Natural killer cell (primary cell): Measurements from ENCODE around the gene GALNT11. TPM values are rescaled to one million over a fixed set of nuclear protein-coding genes. Genes with fewer than 3 reads are reported as not detected.
A peak's percentile ranks its signal among the peaks of the same experiment; 100 is the strongest.

Source experiments
- ATAC-seq, 3 donors: fragments of 150-1000 bp in 2 of 3; fragments of 200-7000 bp in 1 of 3; cut with Tn5 transposase; 1 replicate in 1 of 3; 2 replicates in 2 of 3; pipeline ENCODE4 v1.10.0; 2021; ENCODE audit warnings: mild to moderate bottlenecking in 2 of 3, moderate library complexity in 2 of 3
- DNase-seq, 2 donors: peaks; one replicate each; pipeline versions ENCODE4 v3.0.0 to v3.0.0-alpha.2; 2013 to 2021; ENCODE audit warnings: mixed read lengths in 1 of 2
- H3K27ac ChIP-seq: one replicate; pipeline ENCODE4 v1.5.1; 2013; ENCODE audit warnings: mild to moderate bottlenecking, low read length
- H3K27me3 ChIP-seq: one replicate; pipeline ENCODE4 v1.6.1; 2013; ENCODE audit warnings: low read length; ENCODE audit not compliant: control insufficient read depth, insufficient read depth
- H3K36me3 ChIP-seq: one replicate; pipeline ENCODE4 v1.6.1; 2013; ENCODE audit warnings: low read length; ENCODE audit not compliant: control insufficient read depth, insufficient read depth
- H3K4me1 ChIP-seq: one replicate; pipeline ENCODE4 v1.6.1; 2013; ENCODE audit warnings: low read length; ENCODE audit not compliant: control insufficient read depth, insufficient read depth
- H3K4me3 ChIP-seq: one replicate; pipeline ENCODE4 v1.5.1; 2013; ENCODE audit warnings: low read length
- H3K9me3 ChIP-seq: one replicate; pipeline ENCODE4 v1.6.1; 2013; ENCODE audit warnings: low read length; ENCODE audit not compliant: control insufficient read depth, insufficient read depth
- H3K27ac Mint-ChIP-seq, 2 donors: one replicate each; pipeline ENCODE4 v1.8.0; 2022; ENCODE audit warnings: mild to moderate bottlenecking in 2 of 2, mixed read lengths in 2 of 2, moderate library complexity in 1 of 2
- H3K27me3 Mint-ChIP-seq, 2 donors: one replicate each; pipeline ENCODE4 v1.8.0; 2022; ENCODE audit warnings: low read depth in 2 of 2, mixed read lengths in 2 of 2
- H3K36me3 Mint-ChIP-seq: one replicate; pipeline ENCODE4 v1.8.0; 2022; ENCODE audit warnings: mixed read lengths
- H3K4me1 Mint-ChIP-seq, 2 donors: one replicate each; pipeline ENCODE4 v1.8.0; 2022; ENCODE audit warnings: mixed read lengths in 2 of 2
- H3K4me3 Mint-ChIP-seq: one replicate; pipeline ENCODE4 v1.8.0; 2022; ENCODE audit warnings: mild to moderate bottlenecking, moderate library complexity, mixed read lengths
- H3K9me3 Mint-ChIP-seq, 2 donors: one replicate each; pipeline ENCODE4 v1.8.0; 2022; ENCODE audit warnings: mixed read lengths in 2 of 2
- WGBS: methylation state at CpG from one replicate; pipeline ENCODE4 v1.1.7; 2013; ENCODE audit warnings: missing lambda C conversion rate; ENCODE audit not compliant: insufficient coverage; 5-methylcytosine and 5-hydroxymethylcytosine counted together
- intact Hi-C: fragments of 100-400 bp; cut with micrococcal nuclease; formaldehyde crosslinking; loops from one replicate; pipeline ENCODE4 v1.14.2; 2022
- total RNA-seq, 4 donors: library from RNA; stranded (reverse); fragments of 120-200 nt in 1 of 4; gene quantifications; one replicate each; pipeline versions ENCODE4 v1.2.3 to v1.2.4, GENCODE V29; 2013 to 2022
- TF ChIP-seq, protein P1 (sequence below): fragments of 200-600 bp; IDR thresholded peaks from one replicate; pipeline ENCODE4 v1.8.0; 2022; ENCODE audit warnings: antibody characterized with exemption

The GALNT11 gene
- 10 to 100 TPM; 31.7 to 50.2 (median 44.0) TPM for total RNA-seq
- 61.5 TPM for total RNA-seq (2013)

DNA sequence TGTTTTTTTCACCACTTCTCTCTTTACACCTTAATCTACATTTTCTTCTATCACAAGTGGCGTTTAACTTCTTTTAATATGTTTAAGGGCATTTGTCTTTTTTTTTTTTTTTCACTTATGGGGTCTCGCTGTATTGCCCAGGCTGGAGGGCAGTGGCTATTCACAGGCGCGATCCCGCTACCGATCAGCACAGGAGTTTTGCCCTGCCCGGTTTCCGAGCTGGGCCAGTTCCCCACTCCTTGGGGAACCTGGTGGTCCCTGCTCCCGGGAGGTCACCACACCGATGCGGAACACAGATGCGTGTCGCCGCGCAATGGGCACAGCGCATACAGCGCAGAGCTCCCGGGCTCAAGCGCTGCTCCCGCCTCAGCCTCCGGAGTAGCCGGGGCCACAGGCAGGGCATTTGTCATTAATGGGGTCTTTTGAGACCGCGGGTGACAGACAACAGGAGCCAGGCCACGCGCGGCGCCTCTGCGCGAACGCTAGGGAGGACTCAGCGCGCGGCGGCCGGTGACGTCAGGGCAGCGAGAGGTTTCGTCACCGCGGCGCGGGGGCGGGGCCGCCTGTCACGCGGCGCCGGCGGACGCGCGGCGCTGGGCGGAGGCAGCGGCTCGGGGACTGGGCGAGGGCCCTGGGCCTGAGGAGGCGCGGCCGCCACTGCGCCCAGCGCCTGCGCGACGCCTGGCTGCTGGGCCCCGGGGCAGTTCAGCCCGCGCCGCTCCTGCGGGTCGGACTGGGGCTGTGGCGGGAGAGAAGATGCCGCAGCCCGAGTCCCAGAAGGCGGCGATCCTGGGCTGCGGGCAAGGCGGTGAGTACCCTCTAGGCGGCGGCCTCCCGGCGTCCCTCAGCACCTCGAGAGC lies at the start of gene GALNT11:
TSS of gene GALNT11 (plus strand) at position 598 of the 860 bp plus-strand sequence. CDS start 68,554 bp downstream, outside the sequence.
- Mint-ChIP-seq H3K27ac (peak within 1 kb of the TSS; percentile 96 to 98), H3K9me3 (no peaks in the 10 kb centered on the region), H3K36me3 (no peaks in the 10 kb centered on the region), H3K4me1 (peaks cover 33 to 45% of the 10 kb centered on the region in 2 donors), H3K27me3 (peaks cover 3 to 4% of the 10 kb centered on the region in 2 donors), H3K4me3 (peak within 1 kb of the TSS; percentile 88)
- DNase-seq (peak; percentile 95), ATAC-seq (peak; percentile 88 to 97 (median 90))
- peaks cover 42% of the 10 kb centered on the region for H3K4me1 ChIP-seq
- TF ChIP-seq, protein P1, sequence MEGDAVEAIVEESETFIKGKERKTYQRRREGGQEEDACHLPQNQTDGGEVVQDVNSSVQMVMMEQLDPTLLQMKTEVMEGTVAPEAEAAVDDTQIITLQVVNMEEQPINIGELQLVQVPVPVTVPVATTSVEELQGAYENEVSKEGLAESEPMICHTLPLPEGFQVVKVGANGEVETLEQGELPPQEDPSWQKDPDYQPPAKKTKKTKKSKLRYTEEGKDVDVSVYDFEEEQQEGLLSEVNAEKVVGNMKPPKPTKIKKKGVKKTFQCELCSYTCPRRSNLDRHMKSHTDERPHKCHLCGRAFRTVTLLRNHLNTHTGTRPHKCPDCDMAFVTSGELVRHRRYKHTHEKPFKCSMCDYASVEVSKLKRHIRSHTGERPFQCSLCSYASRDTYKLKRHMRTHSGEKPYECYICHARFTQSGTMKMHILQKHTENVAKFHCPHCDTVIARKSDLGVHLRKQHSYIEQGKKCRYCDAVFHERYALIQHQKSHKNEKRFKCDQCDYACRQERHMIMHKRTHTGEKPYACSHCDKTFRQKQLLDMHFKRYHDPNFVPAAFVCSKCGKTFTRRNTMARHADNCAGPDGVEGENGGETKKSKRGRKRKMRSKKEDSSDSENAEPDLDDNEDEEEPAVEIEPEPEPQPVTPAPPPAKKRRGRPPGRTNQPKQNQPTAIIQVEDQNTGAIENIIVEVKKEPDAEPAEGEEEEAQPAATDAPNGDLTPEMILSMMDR, result no peak
- 4% methylated on average over 83 of the region's 84 CpGs for WGBS
- intact Hi-C loops, result loop anchor here (5.0 to 10.0 kb wide), 2 partner anchors 151 to 508 kb away; partner anchors contain the start of genes PRKAG2 and RHEB
- peak within 1 kb of the TSS; percentile 88 for H3K4me3 ChIP-seq
- no peaks in the 10 kb centered on the region for H3K9me3 ChIP-seq
- H3K27me3 ChIP-seq, result no peaks in the 10 kb centered on the region
- no peaks in the 10 kb centered on the region for H3K36me3 ChIP-seq
- peak within 1 kb of the TSS; percentile 93 for H3K27ac ChIP-seq

DNA sequence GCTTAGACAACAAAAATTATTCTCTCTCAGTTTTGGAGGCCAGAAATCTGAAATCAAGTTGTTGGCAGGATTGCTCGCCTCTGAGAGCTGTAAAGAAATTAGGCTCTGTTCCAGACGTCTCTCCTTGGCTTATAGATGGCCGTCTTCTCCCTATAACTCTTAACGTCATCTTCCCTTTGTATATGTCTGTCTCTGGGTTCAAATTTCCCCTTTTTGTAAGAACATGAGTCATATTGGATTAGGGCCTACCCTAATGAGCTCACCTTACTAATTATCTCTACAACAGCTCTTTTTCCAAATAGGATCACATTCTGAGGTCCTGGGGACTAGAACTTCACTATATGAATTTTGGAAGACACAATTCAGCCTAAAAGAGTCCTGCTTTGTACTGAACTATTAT lies 46.9 kb upstream of the GALNT11 start:
- DNase-seq (no peak), ATAC-seq (no peak)
- no peaks in the 10 kb centered on the region for H3K36me3 Mint-ChIP-seq
- WGBS, result 65% methylated on average over 4 of the region's 4 CpGs
- no peaks in the 10 kb centered on the region for H3K4me1 Mint-ChIP-seq
- no peaks in the 10 kb centered on the region for H3K4me1 ChIP-seq
- no peaks in the 10 kb centered on the region for H3K9me3 ChIP-seq
- no peaks in the 10 kb centered on the region for H3K27me3 ChIP-seq
- TF ChIP-seq, protein P1, result no peak
- H3K4me3 Mint-ChIP-seq, result no peak overlapping the region
- H3K27ac ChIP-seq, result no peak overlapping the region
- H3K9me3 Mint-ChIP-seq, result no peaks in the 10 kb centered on the region
- no peaks in the 10 kb centered on the region for H3K36me3 ChIP-seq
- no peak overlapping the region for H3K27ac Mint-ChIP-seq
- intact Hi-C loops, result no loop called here
- no peak overlapping the region for H3K4me3 ChIP-seq
- peaks cover 5 to 14% of the 10 kb centered on the region in 2 donors for H3K27me3 Mint-ChIP-seq

DNA sequence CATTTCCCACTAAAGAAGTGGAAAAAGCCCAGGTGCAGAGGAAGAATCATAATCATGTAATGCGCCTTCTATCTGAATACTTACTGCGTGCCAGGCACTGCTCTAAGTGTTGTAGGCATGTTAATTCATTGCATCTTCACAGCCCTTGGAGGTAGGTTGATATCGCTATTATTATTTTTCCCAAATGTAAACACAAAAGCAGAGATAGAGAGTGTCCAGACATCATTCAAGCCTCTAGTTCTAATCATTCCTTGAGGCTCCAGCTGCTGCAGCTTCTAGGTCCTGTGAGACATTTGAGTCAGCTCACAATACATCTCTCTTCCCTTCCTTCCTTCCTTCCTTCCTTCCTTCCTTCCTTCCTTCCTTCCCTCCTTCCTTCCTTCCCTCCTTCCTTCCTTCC lies 44.3 kb upstream of the GALNT11 start:
- H3K9me3 Mint-ChIP-seq, result no peaks in the 10 kb centered on the region
- H3K4me1 ChIP-seq, result no peaks in the 10 kb centered on the region
- H3K4me1 Mint-ChIP-seq, result no peaks in the 10 kb centered on the region
- peaks cover 0 to 11% of the 10 kb centered on the region in 2 donors for H3K27me3 Mint-ChIP-seq
- H3K27me3 ChIP-seq, result no peaks in the 10 kb centered on the region
- H3K27ac Mint-ChIP-seq, result no peak overlapping the region
- H3K9me3 ChIP-seq, result no peaks in the 10 kb centered on the region
- ATAC-seq (no peak), DNase-seq (no peak)
- TF ChIP-seq, protein P1, result no peak
- 100% methylated on average over 2 of the region's 3 CpGs for WGBS
- no peak overlapping the region for H3K4me3 ChIP-seq
- no peaks in the 10 kb centered on the region for H3K36me3 ChIP-seq
- no peak overlapping the region for H3K27ac ChIP-seq
- no peak overlapping the region for H3K4me3 Mint-ChIP-seq
- intact Hi-C loops, result no loop called here
- no peaks in the 10 kb centered on the region for H3K36me3 Mint-ChIP-seq
